Suprapubic skin (tissue), 4 donors: ENCODE data around the gene SKI. TPM values are rescaled to one million over a fixed set of nuclear protein-coding genes. Genes with fewer than 3 reads are reported as not detected.

Experiments
- DNase-seq, 2 donors: peaks; one replicate each; pipeline ENCODE4 v3.0.0-alpha.2; 2019; ENCODE audit warnings: low spot score in 2 of 2
- H3K27ac ChIP-seq: fragments of 200-600 bp; sonication (generic); one replicate; pipeline ENCODE4 v1.5.1; 2019
- H3K27me3 ChIP-seq: fragments of 200-600 bp; sonication (generic); one replicate; pipeline ENCODE4 v1.5.1; 2019
- H3K36me3 ChIP-seq: fragments of 200-600 bp; sonication (generic); one replicate; pipeline ENCODE4 v1.5.1; 2019
- H3K4me1 ChIP-seq: fragments of 200-600 bp; sonication (generic); one replicate; pipeline ENCODE4 v1.5.1; 2019
- H3K4me3 ChIP-seq: fragments of 200-600 bp; sonication (generic); one replicate; pipeline ENCODE4 v1.5.1; 2019; ENCODE audit warnings: mild to moderate bottlenecking
- H3K9me3 ChIP-seq: fragments of 200-600 bp; sonication (generic); one replicate; pipeline ENCODE4 v1.5.1; 2019
- CTCF ChIP-seq, 2 donors: fragments of 200-600 bp in 1 of 2; fragments of 450-650 bp in 1 of 2; sonication (generic) in 1 of 2; IDR thresholded peaks; one replicate each; pipeline ENCODE4 v1.5.1; 2016 to 2019; ENCODE audit warnings: antibody characterized with exemption in 2 of 2, mild to moderate bottlenecking in 1 of 2, moderate library complexity in 1 of 2
- EP300 ChIP-seq: sonication (generic); formaldehyde crosslinking; IDR thresholded peaks from one replicate; pipeline ENCODE4 v1.6.1; 2017; ENCODE audit warnings: antibody characterized with exemption
- POLR2A ChIP-seq, 2 donors: fragments of 450-650 bp; IDR thresholded peaks; one replicate each; pipeline ENCODE4 v1.6.1; 2017; ENCODE audit warnings: antibody characterized with exemption in 2 of 2, mild to moderate bottlenecking in 2 of 2, moderate library complexity in 2 of 2
- POLR2AphosphoS5 ChIP-seq, 3 donors: sonication (generic); formaldehyde crosslinking; IDR thresholded peaks; one replicate each; pipeline ENCODE4 v1.6.1; 2017; ENCODE audit warnings: antibody characterized with exemption in 3 of 3
- WGBS: methylation state at CpG from one replicate; pipeline ENCODE4 v1.1.5; 2018; 5-methylcytosine and 5-hydroxymethylcytosine counted together
- total RNA-seq, 4 donors: library from RNA; depleted of rRNA; stranded (reverse); fragments of >200 nt; gene quantifications; one replicate each; pipeline ENCODE4 v1.1.0, GENCODE V29; 2016

Gene SKI
- total RNA-seq, 4 donors from 2014 or later, result 51.8 to 91.2 (median 68.1) TPM

GRCh38 chr1:2337501-2337900 is 109.4 kb downstream of the SKI start:
- Histone ChIP-seq H3K27ac (no peak overlapping the region), H3K4me1 (peaks cover 11% of the 10 kb centered on the region), H3K36me3 (no peaks in the 10 kb centered on the region), H3K4me3 (no peak overlapping the region), H3K27me3 (no peaks in the 10 kb centered on the region), H3K9me3 (no peaks in the 10 kb centered on the region)
- DNase-seq, result no peak
- WGBS, result 80% methylated on average over 7 of the region's 10 CpGs
- no peak for TF ChIP-seq POLR2A (IDR thresholded peaks at IDR 0.05)
- TF ChIP-seq CTCF (IDR thresholded peaks at IDR 0.05), result no peak
- TF ChIP-seq EP300, result no peak
- no peak for TF ChIP-seq POLR2AphosphoS5 (IDR thresholded peaks at IDR 0.05)

GRCh38 chr1:2339206-2340085 is 111.3 kb downstream of the SKI start:
- TF ChIP-seq POLR2A (IDR thresholded peaks at IDR 0.05) (no peak), POLR2AphosphoS5 (IDR thresholded peaks at IDR 0.05) (no peak), EP300 (no peak), CTCF (IDR thresholded peaks at IDR 0.05) (no peak)
- Histone ChIP-seq H3K4me3 (no peak overlapping the region), H3K9me3 (no peaks in the 10 kb centered on the region), H3K36me3 (no peaks in the 10 kb centered on the region), H3K27ac (no peak overlapping the region), H3K4me1 (peaks cover 14% of the 10 kb centered on the region), H3K27me3 (no peaks in the 10 kb centered on the region)
- WGBS, result 83% methylated on average over 36 of the region's 45 CpGs
- DNase-seq, result no peak

- TF ChIP-seq CTCF (IDR thresholded peaks at IDR 0.05), result no peak
- TF ChIP-seq EP300, result no peak
- no peak for TF ChIP-seq POLR2AphosphoS5 (IDR thresholded peaks at IDR 0.05)
- TF ChIP-seq POLR2A (IDR thresholded peaks at IDR 0.05), result no peak
- Histone ChIP-seq H3K4me1 (peaks cover 9% of the 10 kb centered on the region), H3K27me3 (no peaks in the 10 kb centered on the region), H3K9me3 (no peaks in the 10 kb centered on the region), H3K36me3 (no peaks in the 10 kb centered on the region), H3K27ac (no peak overlapping the region), H3K4me3 (no peak overlapping the region)
- DNase-seq, result no peak
- WGBS, result 87% methylated on average over 18 of the region's 24 CpGs
Measured at GRCh38 chr1:2340086-2340917, 112.2 kb downstream of the SKI start.

GRCh38 chr1:2340918-2341254 is 112.8 kb downstream of the SKI start:
- H3K27ac ChIP-seq, result no peak overlapping the region
- no peaks in the 10 kb centered on the region for H3K9me3 ChIP-seq
- no peak for DNase-seq
- peaks cover 9% of the 10 kb centered on the region for H3K4me1 ChIP-seq
- no peaks in the 10 kb centered on the region for H3K27me3 ChIP-seq
- no peaks in the 10 kb centered on the region for H3K36me3 ChIP-seq
- WGBS, result 94% methylated on average over 8 of the region's 14 CpGs
- TF ChIP-seq EP300 (no peak), POLR2A (IDR thresholded peaks at IDR 0.05) (no peak), CTCF (IDR thresholded peaks at IDR 0.05) (no peak), POLR2AphosphoS5 (IDR thresholded peaks at IDR 0.05) (no peak)
- no peak overlapping the region for H3K4me3 ChIP-seq
